ENCODE results near the gene LRP1B.

The LRP1B gene

DNA sequence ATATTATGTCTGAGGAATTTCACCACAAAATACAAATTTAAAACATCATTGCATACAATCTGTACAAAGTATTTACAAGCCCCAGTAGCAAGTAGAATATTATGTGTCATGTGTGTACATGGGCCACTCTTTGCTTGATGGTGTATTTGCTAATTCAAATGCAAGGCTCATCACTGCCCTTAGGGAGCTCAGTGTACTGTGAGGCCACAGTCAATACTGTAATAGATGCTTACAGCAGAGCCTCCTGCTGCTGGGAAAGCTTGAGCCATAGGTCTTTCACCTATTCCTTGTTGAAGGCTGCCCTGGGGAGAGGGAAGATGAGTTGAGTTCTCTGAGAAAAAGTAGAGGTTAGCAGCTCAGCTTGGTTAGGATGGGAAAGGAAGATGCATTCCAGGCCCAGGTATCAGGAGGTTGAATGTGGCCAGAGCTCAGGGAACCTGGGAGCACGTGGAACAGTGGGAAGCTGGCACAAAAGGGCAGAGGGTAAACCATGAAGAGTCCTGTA is 189.6 kb downstream of the LRP1B start:
- Mint-ChIP-seq H3K9me3 (no peaks in the 10 kb centered on the region), H3K4me3 (no peak overlapping the region), H3K4me1 (no peaks in the 10 kb centered on the region), H3K27ac (no peak overlapping the region), H3K36me3 (no peaks in the 10 kb centered on the region), H3K27me3 (no peaks in the 10 kb centered on the region)
- ATAC-seq (ENCODE audit: low read depth) (no peak), DNase-seq (ENCODE audit: low spot score in 2 of 2) (no peak)

DNA sequence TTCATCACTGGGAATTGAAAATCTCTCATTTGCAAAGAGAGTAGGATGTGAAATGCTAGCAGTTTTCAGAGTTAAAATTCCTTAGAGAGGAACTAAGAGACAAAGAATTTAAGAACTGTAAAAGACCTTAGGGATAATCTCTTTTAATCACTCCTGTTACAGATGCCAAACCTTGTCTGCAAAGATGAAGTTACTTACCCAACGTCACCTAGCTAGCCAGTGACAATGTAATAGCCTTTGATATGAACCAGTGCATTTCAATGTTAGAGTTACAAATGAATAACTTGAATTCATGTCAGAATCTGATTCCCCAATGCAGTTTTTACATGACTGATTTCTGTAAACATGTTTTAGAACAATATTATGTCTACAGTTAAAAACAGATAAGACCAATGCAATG is 190.1 kb downstream of the LRP1B start:
- no peak for ATAC-seq (ENCODE audit: low read depth)
- Mint-ChIP-seq H3K4me3 (no peak overlapping the region), H3K27ac (no peak overlapping the region), H3K9me3 (no peaks in the 10 kb centered on the region), H3K4me1 (no peaks in the 10 kb centered on the region), H3K36me3 (no peaks in the 10 kb centered on the region), H3K27me3 (no peaks in the 10 kb centered on the region)
- no peak for DNase-seq (ENCODE audit: low spot score in 2 of 2)

GRCh38 chr2:141933226-141933625 is 197.6 kb downstream of the LRP1B start:
- no peak overlapping the region for H3K27ac Mint-ChIP-seq
- H3K36me3 Mint-ChIP-seq = no peaks in the 10 kb centered on the region
- no peak for ATAC-seq (ENCODE audit: low read depth)
- no peaks in the 10 kb centered on the region for H3K9me3 Mint-ChIP-seq
- no peaks in the 10 kb centered on the region for H3K27me3 Mint-ChIP-seq
- H3K4me1 Mint-ChIP-seq = no peaks in the 10 kb centered on the region
- DNase-seq (ENCODE audit: low spot score in 2 of 2) = no peak
- H3K4me3 Mint-ChIP-seq = no peak overlapping the region

DNA sequence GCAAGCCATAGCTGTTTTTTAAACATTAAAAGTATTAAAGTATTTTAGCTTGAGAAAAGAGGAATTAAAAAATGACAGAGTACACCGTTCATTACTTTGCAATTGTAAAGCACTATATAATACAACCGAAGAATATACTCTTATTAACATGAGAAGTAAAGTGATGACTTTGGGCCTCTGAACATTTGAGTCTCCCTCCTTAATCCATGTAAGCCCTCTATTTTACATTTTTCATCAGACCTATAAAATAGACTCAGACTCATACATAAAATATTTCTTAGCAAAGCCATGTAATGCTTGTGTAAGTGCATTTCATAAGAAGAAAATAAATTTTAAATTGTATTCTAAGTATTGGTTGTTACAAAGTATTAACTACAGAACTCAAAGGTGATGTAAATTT is 198.6 kb downstream of the LRP1B start:
- Mint-ChIP-seq H3K27me3 (no peaks in the 10 kb centered on the region), H3K9me3 (no peaks in the 10 kb centered on the region), H3K27ac (no peak overlapping the region), H3K36me3 (no peaks in the 10 kb centered on the region), H3K4me1 (no peaks in the 10 kb centered on the region), H3K4me3 (no peak overlapping the region)
- ATAC-seq (ENCODE audit: low read depth) (no peak), DNase-seq (ENCODE audit: low spot score in 2 of 2) (no peak)

GRCh38 chr2:141931797-141932196 is 199.0 kb downstream of the LRP1B start:
- no peak overlapping the region for H3K4me3 Mint-ChIP-seq
- no peaks in the 10 kb centered on the region for H3K27me3 Mint-ChIP-seq
- DNase-seq (ENCODE audit: low spot score in 2 of 2) (no peak), ATAC-seq (ENCODE audit: low read depth) (no peak)
- H3K4me1 Mint-ChIP-seq = no peaks in the 10 kb centered on the region
- no peaks in the 10 kb centered on the region for H3K36me3 Mint-ChIP-seq
- no peaks in the 10 kb centered on the region for H3K9me3 Mint-ChIP-seq
- H3K27ac Mint-ChIP-seq = no peak overlapping the region

- Mint-ChIP-seq H3K9me3 (no peaks in the 10 kb centered on the region), H3K36me3 (no peaks in the 10 kb centered on the region), H3K4me1 (no peaks in the 10 kb centered on the region), H3K27ac (no peak overlapping the region), H3K27me3 (no peaks in the 10 kb centered on the region), H3K4me3 (no peak overlapping the region)
- DNase-seq (ENCODE audit: low spot score in 2 of 2) = no peak
- no peak for ATAC-seq (ENCODE audit: low read depth)
Observed at GRCh38 chr2:141930803-141931202, 200.0 kb downstream of the LRP1B start.

- no peak overlapping the region for H3K4me3 Mint-ChIP-seq
- H3K27me3 Mint-ChIP-seq = no peaks in the 10 kb centered on the region
- no peak overlapping the region for H3K27ac Mint-ChIP-seq
- ATAC-seq (ENCODE audit: low read depth) (no peak), DNase-seq (ENCODE audit: low spot score in 2 of 2) (no peak)
- H3K9me3 Mint-ChIP-seq = peaks cover 1% of the 10 kb centered on the region
- H3K36me3 Mint-ChIP-seq = no peaks in the 10 kb centered on the region
- no peaks in the 10 kb centered on the region for H3K4me1 Mint-ChIP-seq
Observed at GRCh38 chr2:141929331-141930252, 201.2 kb downstream of the LRP1B start.

- H3K36me3 Mint-ChIP-seq = no peaks in the 10 kb centered on the region
- ATAC-seq (ENCODE audit: low read depth) (no peak), DNase-seq (ENCODE audit: low spot score in 2 of 2) (no peak)
- H3K4me1 Mint-ChIP-seq = no peaks in the 10 kb centered on the region
- no peaks in the 10 kb centered on the region for H3K27me3 Mint-ChIP-seq
- no peak overlapping the region for H3K4me3 Mint-ChIP-seq
- H3K9me3 Mint-ChIP-seq = peaks cover 2% of the 10 kb centered on the region
- no peak overlapping the region for H3K27ac Mint-ChIP-seq
Observed at GRCh38 chr2:141928476-141928875, 202.3 kb downstream of the LRP1B start.

GRCh38 chr2:141927536-141927935 is 203.3 kb downstream of the LRP1B start:
- Mint-ChIP-seq H3K4me3 (no peak overlapping the region), H3K36me3 (no peaks in the 10 kb centered on the region), H3K4me1 (no peaks in the 10 kb centered on the region), H3K27ac (no peak overlapping the region), H3K9me3 (peaks cover 2% of the 10 kb centered on the region), H3K27me3 (no peaks in the 10 kb centered on the region)
- no peak for ATAC-seq (ENCODE audit: low read depth)
- DNase-seq (ENCODE audit: low spot score in 2 of 2) = no peak

- peaks cover 2% of the 10 kb centered on the region for H3K9me3 Mint-ChIP-seq
- ATAC-seq (ENCODE audit: low read depth) = no peak
- no peaks in the 10 kb centered on the region for H3K4me1 Mint-ChIP-seq
Observed at GRCh38 chr2:141925511-141925910, 205.3 kb downstream of the LRP1B start.

GRCh38 chr2:141923657-141924056 is 207.2 kb downstream of the LRP1B start:
- DNase-seq (ENCODE audit: low spot score in 2 of 2) (no peak), ATAC-seq (ENCODE audit: low read depth) (no peak)
- H3K27ac Mint-ChIP-seq = no peak overlapping the region
- no peaks in the 10 kb centered on the region for H3K4me1 Mint-ChIP-seq
- H3K4me3 Mint-ChIP-seq = no peak overlapping the region
- H3K27me3 Mint-ChIP-seq = no peaks in the 10 kb centered on the region
- peaks cover 2% of the 10 kb centered on the region for H3K9me3 Mint-ChIP-seq
- no peaks in the 10 kb centered on the region for H3K36me3 Mint-ChIP-seq

More at GRCh38 chr2:141925511-141925910, 205.3 kb downstream of the LRP1B start:
- no peaks in the 10 kb centered on the region for H3K36me3 Mint-ChIP-seq
- no peak for DNase-seq (ENCODE audit: low spot score in 2 of 2)
- no peak overlapping the region for H3K4me3 Mint-ChIP-seq
- no peak overlapping the region for H3K27ac Mint-ChIP-seq
- H3K27me3 Mint-ChIP-seq = no peaks in the 10 kb centered on the region

GRCh38 chr2:141911485-141912066 is 219.2 kb downstream of the LRP1B start:
- Mint-ChIP-seq H3K9me3 (peaks cover 7% of the 10 kb centered on the region), H3K4me3 (no peak overlapping the region), H3K27me3 (no peaks in the 10 kb centered on the region), H3K36me3 (no peaks in the 10 kb centered on the region), H3K4me1 (no peaks in the 10 kb centered on the region), H3K27ac (no peak overlapping the region)
- ATAC-seq (ENCODE audit: low read depth) = no peak
- no peak for DNase-seq (ENCODE audit: low spot score in 2 of 2)

DNA sequence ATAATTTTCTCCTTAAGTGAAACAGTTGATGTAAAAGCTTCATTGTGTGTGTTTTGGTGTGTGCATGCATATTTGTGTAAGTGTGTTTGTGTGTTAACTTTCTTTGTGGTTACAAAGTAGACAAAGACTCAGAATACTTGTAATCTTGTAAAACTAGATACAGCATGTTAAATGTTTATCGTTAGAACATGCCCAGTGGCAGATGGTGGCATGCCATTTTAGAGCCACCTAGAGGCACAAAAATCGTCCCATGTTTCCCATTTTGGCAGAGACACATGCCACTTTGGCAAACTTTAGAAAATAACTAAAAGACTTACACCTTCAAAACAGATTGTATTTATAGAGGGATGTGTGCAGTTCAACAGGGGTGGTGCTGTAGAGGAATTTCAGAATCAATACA is 224.1 kb downstream of the LRP1B start:
- Mint-ChIP-seq H3K27ac (no peak overlapping the region), H3K9me3 (no peaks in the 10 kb centered on the region), H3K4me1 (no peaks in the 10 kb centered on the region), H3K4me3 (no peak overlapping the region), H3K27me3 (no peaks in the 10 kb centered on the region), H3K36me3 (no peaks in the 10 kb centered on the region)
- ATAC-seq (ENCODE audit: low read depth) (no peak), DNase-seq (ENCODE audit: low spot score in 2 of 2) (no peak)

- H3K27ac Mint-ChIP-seq = no peak overlapping the region
- no peak for DNase-seq (ENCODE audit: low spot score in 2 of 2)
- ATAC-seq (ENCODE audit: low read depth) = no peak
- H3K4me1 Mint-ChIP-seq = no peaks in the 10 kb centered on the region
- no peaks in the 10 kb centered on the region for H3K27me3 Mint-ChIP-seq
- no peaks in the 10 kb centered on the region for H3K36me3 Mint-ChIP-seq
- no peaks in the 10 kb centered on the region for H3K9me3 Mint-ChIP-seq
- H3K4me3 Mint-ChIP-seq = no peak overlapping the region
Observed at GRCh38 chr2:141900826-141901225, 230.0 kb downstream of the LRP1B start.

Measured in memory B cell (primary cell).